HAP-1 (cell line): ENCODE data around the gene DCP1B.

ENCODE experiments used
- DNase-seq, 2 experiments: peaks; one replicate each; pipeline ENCODE4 v3.0.0-alpha.2; 2016 to 2020; ENCODE audit warnings: low spot score in 2 of 2
- H3K27me3 ChIP-seq: fragments of 250-450 bp; sonication (Bioruptor Pico); 2 replicates; pipeline ENCODE4 v1.5.1; 2020; ENCODE audit warnings: low read depth, mild to moderate bottlenecking, moderate library complexity
- H3K36me3 ChIP-seq: fragments of 250-450 bp; sonication (Bioruptor Pico); replicated peaks from 2 replicates; pipeline ENCODE4 v1.5.1; 2020; ENCODE audit warnings: mild to moderate bottlenecking
- H3K4me1 ChIP-seq: fragments of 250-450 bp; sonication (Bioruptor Pico); 2 replicates; pipeline ENCODE4 v1.5.1; 2020; ENCODE audit warnings: mild to moderate bottlenecking
- H3K4me3 ChIP-seq: fragments of 250-450 bp; sonication (Bioruptor Pico); 2 replicates; pipeline ENCODE4 v1.5.1; 2020; ENCODE audit warnings: mild to moderate bottlenecking, moderate library complexity
- H3K9me3 ChIP-seq: fragments of 250-450 bp; sonication (Bioruptor Pico); 2 replicates; pipeline ENCODE4 v1.5.1; 2020; ENCODE audit warnings: mild to moderate bottlenecking, moderate library complexity
- in situ Hi-C: fragments of 300-500 bp; cut with MboI; formaldehyde crosslinking; loops from 3 replicates; pipeline ENCODE4 v1.14.3; 2020; ENCODE audit warnings: low sequenced_read_pairs, inconsistent platforms, mixed read lengths

The DCP1B gene

DNA sequence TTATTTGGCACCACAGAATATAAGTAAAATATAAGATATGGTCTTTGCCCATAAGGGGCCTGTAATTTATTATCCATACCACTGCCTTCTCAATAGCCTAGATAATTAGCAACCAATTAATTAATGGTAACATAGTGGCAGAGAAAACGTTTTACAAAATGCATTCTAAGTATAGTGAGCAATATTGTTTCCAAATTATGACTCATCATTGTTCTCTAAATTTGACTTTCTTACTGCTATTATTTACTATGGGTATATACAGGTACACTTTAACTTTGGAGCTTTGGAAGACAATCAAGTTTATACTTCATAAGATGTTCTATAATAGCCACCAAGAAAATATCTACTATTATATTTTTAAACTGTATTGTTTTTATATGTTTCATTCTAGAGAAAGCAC, 26.7 kb downstream of the DCP1B start:
- in situ Hi-C loops = no loop called here
- H3K4me3 ChIP-seq = no peak overlapping the region
- H3K36me3 ChIP-seq = no peaks in the 10 kb centered on the region
- H3K9me3 ChIP-seq = no peaks in the 10 kb centered on the region
- no peaks in the 10 kb centered on the region for H3K27me3 ChIP-seq
- H3K4me1 ChIP-seq = peaks cover 8% of the 10 kb centered on the region
- no peak for DNase-seq

DNA sequence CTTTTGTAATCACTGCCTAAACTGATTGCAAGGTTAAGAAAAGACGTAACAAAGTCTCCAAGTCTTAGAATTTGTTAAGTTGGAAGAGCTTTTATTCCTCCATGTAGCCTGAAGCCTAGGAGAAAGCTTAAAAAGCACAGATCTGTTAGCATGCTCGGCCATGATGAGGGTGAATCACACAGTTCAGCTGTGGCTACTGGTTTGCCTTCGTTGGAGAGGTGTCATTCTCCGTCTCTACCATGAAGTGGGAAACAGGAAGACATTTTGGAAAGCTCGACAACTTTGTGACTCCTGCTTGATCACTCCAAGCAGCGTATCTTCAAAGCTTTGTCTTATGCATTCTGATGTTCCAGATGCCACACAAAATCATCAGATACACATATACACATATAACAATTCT, 27.1 kb downstream of the DCP1B start:
- H3K9me3 ChIP-seq = no peaks in the 10 kb centered on the region
- no peak overlapping the region for H3K4me3 ChIP-seq
- in situ Hi-C loops = no loop called here

DNA sequence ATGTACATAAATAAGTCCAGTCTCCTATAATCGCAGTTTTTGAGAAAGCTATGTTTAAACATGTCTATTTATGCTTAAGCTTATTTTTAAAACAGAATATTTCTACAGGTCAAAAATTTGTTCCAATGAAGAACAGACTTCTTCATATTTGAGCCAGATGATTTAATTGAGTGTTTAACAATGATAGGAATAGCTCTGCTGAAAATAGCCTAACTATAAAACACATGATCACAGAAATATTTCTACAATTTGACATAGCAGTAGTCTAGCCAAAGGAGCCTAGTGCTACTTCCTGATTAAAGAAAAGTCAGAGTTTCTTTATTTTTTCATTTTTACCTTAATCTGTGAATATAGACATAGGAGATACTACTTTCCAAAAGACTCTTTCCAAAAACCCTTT, 29.4 kb downstream of the DCP1B start:
- no peak for DNase-seq
- H3K4me3 ChIP-seq = no peak overlapping the region
- H3K27me3 ChIP-seq = no peaks in the 10 kb centered on the region
- H3K36me3 ChIP-seq = no peaks in the 10 kb centered on the region
- no peaks in the 10 kb centered on the region for H3K9me3 ChIP-seq
- peaks cover 3% of the 10 kb centered on the region for H3K4me1 ChIP-seq
- in situ Hi-C loops = no loop called here

More for the DNA sequence above, 27.1 kb downstream of the DCP1B start:
- no peaks in the 10 kb centered on the region for H3K36me3 ChIP-seq
- no peak for DNase-seq
- peaks cover 8% of the 10 kb centered on the region for H3K4me1 ChIP-seq
- no peaks in the 10 kb centered on the region for H3K27me3 ChIP-seq

DNA sequence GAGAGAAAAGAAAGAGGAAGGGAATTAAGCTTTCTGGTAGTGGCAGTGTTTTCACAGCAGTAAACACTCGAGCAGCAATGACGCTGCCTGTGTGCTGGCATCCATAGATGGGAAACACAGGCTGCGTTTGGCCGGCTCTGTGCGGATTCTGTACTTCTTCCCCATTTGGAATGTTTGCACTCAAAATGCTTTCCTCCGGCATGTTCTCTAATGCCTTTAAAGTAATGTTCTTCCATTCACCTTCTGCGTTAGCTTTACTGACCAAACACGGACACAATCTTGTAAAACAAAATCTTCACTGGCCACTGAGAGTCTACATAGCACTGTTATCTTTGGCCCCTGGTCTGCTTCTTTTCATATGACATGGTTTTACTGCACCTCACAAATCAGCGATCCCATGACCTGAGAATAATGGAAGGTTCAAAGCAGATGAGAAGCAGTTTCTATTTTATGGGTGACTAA, 31.4 kb downstream of the DCP1B start:
- in situ Hi-C loops = no loop called here
- Histone ChIP-seq H3K4me1 (no peaks in the 10 kb centered on the region), H3K27me3 (no peaks in the 10 kb centered on the region), H3K4me3 (no peak overlapping the region), H3K36me3 (no peaks in the 10 kb centered on the region), H3K9me3 (no peaks in the 10 kb centered on the region)
- DNase-seq = no peak

DNA sequence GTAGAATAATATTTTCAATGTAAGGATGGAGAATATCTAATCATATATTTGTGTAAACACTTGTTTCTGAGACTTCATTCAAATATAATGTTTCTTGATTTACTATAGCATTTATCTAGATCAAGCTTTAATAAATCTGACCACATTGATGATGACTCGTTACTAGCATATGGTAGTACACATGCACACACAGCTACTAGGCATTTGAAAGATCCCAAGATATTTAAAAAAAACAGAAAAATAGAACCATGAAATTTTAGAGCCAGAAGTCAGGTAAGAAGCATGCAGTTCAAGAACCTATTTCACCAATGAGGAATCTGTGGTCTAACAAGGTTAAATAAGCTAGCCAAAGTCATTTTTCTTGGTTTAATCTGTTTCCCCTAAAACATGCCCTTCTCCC, 32.0 kb downstream of the DCP1B start:
- no peaks in the 10 kb centered on the region for H3K9me3 ChIP-seq
- no peaks in the 10 kb centered on the region for H3K27me3 ChIP-seq
- no peaks in the 10 kb centered on the region for H3K4me1 ChIP-seq
- H3K4me3 ChIP-seq = no peak overlapping the region
- no peaks in the 10 kb centered on the region for H3K36me3 ChIP-seq
- DNase-seq = no peak
- in situ Hi-C loops = no loop called here

DNA sequence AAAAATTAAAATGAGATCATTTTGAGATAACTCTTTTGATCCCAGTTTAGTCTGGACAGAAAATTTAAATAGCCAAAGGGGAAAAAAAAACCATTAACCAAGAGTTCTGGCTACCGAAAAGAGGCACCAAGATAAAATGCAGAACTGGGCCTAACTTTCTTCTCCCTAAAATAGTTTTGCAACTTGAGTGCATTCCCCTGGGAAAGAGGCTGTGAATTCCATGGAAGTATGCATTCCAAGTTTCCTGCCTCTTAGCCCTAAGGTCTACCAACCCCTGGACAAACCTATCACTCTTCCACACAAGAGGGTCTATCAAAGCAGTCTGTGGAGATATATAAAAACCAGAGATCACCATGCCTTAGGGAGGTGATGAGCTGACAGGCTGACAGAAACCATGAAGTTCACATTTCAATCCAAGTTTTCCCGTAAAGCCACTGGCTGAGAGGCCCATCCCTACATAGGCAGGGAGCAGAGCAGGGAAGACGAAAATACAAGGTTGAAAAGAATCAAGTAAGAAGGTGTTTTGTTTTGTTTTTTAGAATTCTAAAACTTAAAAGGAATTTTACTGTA, 33.8 kb downstream of the DCP1B start:
- DNase-seq = no peak
- no peak overlapping the region for H3K4me3 ChIP-seq
- in situ Hi-C loops = no loop called here
- no peaks in the 10 kb centered on the region for H3K9me3 ChIP-seq
- no peaks in the 10 kb centered on the region for H3K36me3 ChIP-seq
- H3K4me1 ChIP-seq = no peaks in the 10 kb centered on the region
- no peaks in the 10 kb centered on the region for H3K27me3 ChIP-seq

DNA sequence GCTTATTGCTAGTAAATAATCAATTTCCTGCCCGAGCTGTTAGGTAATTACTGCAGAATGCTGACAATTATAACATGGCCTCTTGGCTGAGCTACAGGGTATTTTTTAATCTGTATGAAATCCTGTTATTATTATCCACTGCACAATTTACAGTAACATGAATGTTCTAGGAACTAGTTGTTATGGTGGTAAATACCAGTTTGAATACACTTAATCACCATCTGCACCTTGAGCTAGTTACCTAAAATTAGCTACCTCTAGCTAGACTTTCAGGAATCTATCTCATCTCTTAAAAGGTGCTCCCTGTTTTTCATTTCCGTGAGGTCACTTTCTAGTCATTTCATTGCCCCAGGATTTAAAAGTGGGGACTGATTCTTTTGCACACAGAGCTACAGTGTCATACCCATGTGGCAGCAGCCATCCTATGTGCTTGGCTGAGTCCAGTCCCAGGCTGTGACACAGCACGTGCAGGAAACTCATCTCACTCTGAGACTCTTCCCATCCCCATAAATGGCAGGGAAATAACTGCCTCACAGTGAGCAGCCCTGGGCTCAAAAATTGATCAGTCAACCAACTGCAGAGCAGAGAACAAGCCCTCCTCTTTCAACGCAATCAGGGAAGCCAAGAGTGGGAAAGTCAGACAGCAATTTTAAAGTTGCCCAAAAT, 37.6 kb downstream of the DCP1B start:
- Histone ChIP-seq H3K4me1 (peaks cover 10% of the 10 kb centered on the region), H3K4me3 (no peak overlapping the region), H3K9me3 (no peaks in the 10 kb centered on the region), H3K27me3 (no peaks in the 10 kb centered on the region), H3K36me3 (no peaks in the 10 kb centered on the region)
- DNase-seq = no peak
- in situ Hi-C loops = no loop called here

DNA sequence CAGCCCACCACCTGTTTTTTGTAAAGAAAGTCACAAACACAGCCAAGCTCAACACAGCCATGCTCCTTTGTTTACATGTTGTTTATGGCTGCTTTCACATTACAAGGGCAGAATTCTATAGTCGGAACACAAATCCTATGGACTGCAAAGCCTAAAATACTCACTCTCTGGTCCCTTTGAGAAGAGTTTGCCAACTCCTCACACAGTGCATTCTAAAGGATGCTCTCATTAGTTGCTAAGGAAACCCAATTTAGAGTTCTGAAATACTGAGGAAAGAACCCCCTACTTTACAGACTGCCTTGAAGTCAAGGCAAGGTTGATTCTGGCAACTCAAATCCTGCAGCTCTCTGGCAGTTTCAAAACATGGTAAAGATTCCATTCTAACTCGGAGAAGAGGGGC, 38.3 kb downstream of the DCP1B start:
- Histone ChIP-seq H3K36me3 (no peaks in the 10 kb centered on the region), H3K4me1 (peaks cover 10% of the 10 kb centered on the region)

DNA sequence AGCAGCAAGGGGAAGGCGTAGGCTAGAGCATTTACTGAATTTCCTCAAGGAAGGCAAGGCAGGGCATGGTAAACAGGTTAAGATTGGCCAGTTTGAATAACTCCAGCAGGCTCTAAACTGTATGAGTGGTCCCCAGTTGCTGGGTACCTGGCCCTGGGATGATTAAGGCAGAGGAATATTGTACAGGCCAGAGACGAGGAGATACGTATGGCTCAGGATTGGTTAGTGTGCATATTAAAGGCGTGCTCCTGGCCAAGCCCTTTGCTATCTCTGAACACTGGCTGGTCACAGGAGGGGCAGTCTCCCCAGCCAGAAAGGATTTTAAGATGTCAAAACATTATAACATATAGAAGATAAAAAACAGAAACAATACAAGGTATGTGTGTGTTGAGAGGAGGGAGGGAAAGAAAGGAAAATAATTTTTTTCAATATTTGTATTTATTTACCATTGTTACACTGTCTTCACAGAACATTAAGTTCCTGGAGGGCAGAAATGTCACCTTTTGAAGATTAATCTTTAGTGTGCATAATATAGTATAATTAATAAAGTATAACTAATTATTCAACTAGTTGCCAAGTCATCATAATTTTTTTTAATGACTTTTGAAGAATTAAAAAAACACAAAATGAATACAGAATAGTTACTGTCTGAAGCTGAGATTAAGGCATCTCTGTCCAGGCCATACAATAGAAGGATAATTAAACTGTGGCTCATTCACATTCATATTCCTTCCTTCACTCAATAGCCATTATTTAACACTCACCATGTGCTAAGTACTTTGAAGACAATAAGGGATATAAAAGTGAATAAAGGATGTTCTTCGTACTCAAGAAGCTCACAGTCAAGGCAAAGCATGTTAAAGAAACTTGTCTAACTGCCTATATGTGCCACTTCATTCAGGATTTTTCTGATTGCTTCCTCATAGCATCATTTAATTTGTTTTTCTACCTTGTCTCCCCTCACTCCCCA, 41.9 kb downstream of the DCP1B start:
- in situ Hi-C loops = no loop called here
- no peaks in the 10 kb centered on the region for H3K36me3 ChIP-seq
- no peaks in the 10 kb centered on the region for H3K9me3 ChIP-seq

More for the DNA sequence above, 38.3 kb downstream of the DCP1B start:
- Histone ChIP-seq H3K27me3 (no peaks in the 10 kb centered on the region), H3K9me3 (no peaks in the 10 kb centered on the region), H3K4me3 (no peak overlapping the region)
- no peak for DNase-seq
- in situ Hi-C loops = no loop called here

DNA sequence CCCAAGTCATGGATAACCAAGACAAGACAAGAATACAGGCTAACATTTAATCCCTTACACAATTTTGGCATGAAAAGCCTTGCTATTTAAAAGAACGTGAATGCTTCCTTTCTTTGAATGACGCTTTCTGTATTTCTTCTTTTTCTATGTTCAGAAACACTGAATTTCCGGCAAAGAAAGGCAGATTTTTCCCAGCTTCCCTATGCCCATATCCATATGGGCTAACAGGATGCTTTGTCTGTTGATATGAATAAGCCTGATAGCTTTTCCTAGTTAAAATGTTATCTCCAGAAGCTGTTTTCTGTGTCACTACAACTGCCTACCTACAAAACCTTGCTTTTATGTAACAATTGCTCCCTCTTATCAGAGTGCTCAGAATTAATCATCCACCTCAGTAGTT, 47.5 kb downstream of the DCP1B start:
- no peaks in the 10 kb centered on the region for H3K9me3 ChIP-seq
- in situ Hi-C loops = no loop called here
- DNase-seq = no peak
- no peaks in the 10 kb centered on the region for H3K27me3 ChIP-seq
- no peak overlapping the region for H3K4me3 ChIP-seq
- H3K4me1 ChIP-seq = no peaks in the 10 kb centered on the region
- peaks cover under 1% of the 10 kb centered on the region; the same call in 1 of the 2 replicates for H3K36me3 ChIP-seq

More for the DNA sequence above, 41.9 kb downstream of the DCP1B start:
- Histone ChIP-seq H3K27me3 (no peaks in the 10 kb centered on the region), H3K4me3 (no peak overlapping the region), H3K4me1 (peaks cover 10% of the 10 kb centered on the region)
- peak in 1 of 2 experiments; percentile 91 for DNase-seq

DNA sequence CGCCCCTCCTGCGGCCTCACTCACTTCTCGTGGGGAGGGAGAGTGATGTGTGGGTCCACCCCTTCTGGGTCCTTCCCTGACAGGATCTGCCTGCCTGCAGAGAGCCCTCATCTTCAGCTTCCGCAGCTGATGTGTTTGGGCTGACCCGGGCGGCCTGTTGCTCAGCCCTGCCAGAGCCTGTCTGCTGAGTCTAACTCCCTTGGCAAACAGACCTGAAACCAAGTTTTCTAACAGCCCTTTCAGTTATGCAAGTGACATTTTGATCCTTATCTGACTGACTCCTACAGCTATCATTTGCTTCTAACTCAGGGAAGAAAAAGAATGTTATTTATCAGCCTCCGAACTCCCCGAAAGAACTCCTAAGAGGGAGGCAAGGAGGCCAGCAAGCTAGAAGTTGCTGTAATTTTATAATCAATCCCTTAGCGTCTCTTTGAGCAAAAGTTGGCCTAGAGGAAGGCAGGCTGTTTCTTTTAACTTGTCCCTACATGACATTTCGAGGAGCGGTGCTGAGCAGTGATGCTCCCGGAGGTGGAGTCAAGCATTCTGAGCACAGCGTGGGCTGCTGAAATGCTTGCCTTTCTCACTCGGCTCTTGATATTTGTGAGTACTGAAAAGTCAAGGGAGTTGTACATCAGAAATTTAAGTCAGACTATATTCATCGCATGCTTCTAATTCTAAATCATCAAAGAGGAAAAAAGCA, 54.3 kb downstream of the DCP1B start:
- no peak for DNase-seq
- in situ Hi-C loops = no loop called here
- H3K27me3 ChIP-seq = no peaks in the 10 kb centered on the region
- H3K9me3 ChIP-seq = no peaks in the 10 kb centered on the region
- H3K4me3 ChIP-seq = no peak overlapping the region
- H3K4me1 ChIP-seq = no peaks in the 10 kb centered on the region
- peaks cover 16% of the 10 kb centered on the region for H3K36me3 ChIP-seq

DNA sequence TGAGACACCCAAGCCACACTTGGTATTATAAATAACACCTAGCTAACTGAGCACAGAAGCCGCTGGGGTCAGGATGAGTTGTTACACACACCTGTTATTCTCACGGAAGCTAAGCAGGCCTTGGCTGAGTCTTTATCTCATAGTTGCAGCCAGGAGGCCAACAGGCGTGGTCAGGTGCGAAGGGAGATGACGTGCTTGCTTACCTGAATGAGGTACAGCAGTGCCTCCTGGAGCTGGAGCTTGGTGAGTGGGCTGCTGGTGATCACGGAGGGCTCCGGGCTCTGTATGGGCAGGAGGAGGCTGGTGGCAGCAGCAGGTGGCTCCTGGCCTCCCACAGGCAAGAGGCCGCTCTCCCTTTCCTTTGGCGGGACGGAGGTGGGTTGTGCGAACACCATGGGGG, 55.4 kb downstream of the DCP1B start:
- in situ Hi-C loops = no loop called here
- Histone ChIP-seq H3K36me3 (peaks cover 16% of the 10 kb centered on the region), H3K9me3 (no peaks in the 10 kb centered on the region), H3K4me1 (no peaks in the 10 kb centered on the region), H3K27me3 (no peaks in the 10 kb centered on the region), H3K4me3 (no peak overlapping the region)
- DNase-seq = no peak

DNA sequence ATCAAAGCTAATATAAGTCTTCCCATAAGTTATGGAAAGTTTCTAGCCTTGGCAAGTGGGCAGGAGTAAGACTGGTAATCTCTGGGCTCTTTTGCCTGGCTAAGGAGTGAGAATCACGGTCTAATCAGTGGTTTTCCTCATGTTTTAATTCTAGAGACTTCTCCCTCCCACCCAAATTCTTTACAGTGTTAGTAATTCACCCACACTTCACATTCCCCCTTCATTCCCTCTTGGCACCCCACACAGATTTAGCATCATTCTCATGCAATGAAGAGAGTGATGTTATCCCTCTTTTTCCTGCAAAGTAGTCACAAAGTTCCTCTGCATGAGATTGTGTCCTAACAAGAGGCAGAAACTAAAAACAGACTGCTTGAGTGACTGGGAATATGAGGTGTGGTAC, 57.2 kb downstream of the DCP1B start:
- no peaks in the 10 kb centered on the region for H3K9me3 ChIP-seq
- in situ Hi-C loops = no loop called here
- H3K4me3 ChIP-seq = no peak overlapping the region
- H3K4me1 ChIP-seq = no peaks in the 10 kb centered on the region
- no peaks in the 10 kb centered on the region for H3K27me3 ChIP-seq
- no peak for DNase-seq
- H3K36me3 ChIP-seq = peaks cover 16% of the 10 kb centered on the region
